Stimulated activated CD8-positive, alpha-beta memory T cell treated with anti-CD3 and anti-CD28 coated beads, Interleukin-12 subunit alpha, Interleukin-12 subunit beta, amount 100 ng/mL, for 1 hour (primary cell): ENCODE results near the gene PROSER2.

Experiments
- DNase-seq: peaks from one replicate; pipeline ENCODE4 v3.0.0-alpha.2; 2020; ENCODE audit warnings: low read depth

PROSER2 gene, protein sequence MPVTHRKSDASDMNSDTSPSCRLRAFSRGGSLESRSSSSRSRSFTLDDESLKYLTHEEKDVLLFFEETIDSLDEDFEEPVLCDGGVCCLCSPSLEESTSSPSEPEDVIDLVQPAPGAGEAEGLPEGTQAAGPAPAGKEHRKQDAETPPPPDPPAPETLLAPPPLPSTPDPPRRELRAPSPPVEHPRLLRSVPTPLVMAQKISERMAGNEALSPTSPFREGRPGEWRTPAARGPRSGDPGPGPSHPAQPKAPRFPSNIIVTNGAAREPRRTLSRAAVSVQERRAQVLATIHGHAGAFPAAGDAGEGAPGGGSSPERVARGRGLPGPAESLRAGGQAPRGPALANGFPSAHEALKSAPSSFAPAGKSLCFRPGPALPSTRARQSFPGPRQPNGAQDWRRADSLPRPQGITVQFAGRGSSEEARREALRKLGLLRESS

DNA sequence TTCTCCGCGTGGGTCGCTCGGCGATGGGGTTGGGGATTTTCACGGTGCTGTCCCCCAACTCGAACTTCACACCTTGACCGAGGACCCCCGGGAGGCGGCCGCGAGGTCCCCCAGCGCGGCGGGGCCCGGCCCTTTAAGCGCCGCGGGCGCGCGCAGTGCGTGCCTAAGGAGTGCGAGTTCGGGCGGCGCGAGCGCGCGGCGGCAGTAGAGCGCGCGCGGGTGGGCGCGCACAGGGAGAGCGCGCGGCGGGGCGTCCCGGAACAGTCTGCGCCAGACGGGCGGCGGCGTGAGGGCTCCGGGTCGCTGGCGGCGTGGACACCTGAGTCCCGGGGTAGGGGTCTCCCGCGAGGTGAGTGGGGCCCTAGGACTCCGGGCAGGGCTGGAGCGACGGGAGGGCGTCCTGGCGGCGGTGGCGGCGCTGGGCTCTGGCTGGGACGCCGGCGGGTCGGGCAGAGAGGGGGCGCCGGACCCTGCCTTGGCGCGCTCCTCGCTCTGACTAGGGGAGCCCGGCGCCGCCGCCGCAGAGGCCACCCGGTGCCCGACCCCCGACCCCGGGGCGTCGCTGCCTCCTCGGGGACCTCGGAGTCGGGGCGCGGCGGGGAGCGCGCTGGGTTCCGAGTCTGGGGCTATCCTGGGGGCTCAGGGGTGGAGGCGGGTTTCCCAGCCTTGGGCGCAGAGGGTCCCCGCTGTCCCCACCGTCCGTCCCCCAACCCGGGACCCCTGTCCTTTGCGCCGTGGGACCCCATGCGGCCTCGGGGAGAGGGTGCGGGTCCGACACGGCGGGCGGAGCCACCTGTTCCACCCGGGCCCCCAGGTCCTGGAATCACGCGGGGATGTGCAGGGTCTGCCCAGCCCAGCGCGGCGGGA lies at the start of gene PROSER2:
PROSER2 (plus strand) TSS at position 235 of the 867 bp plus-strand sequence. CDS start 28,722 bp downstream, outside the sequence.
- no peak for DNase-seq

DNA sequence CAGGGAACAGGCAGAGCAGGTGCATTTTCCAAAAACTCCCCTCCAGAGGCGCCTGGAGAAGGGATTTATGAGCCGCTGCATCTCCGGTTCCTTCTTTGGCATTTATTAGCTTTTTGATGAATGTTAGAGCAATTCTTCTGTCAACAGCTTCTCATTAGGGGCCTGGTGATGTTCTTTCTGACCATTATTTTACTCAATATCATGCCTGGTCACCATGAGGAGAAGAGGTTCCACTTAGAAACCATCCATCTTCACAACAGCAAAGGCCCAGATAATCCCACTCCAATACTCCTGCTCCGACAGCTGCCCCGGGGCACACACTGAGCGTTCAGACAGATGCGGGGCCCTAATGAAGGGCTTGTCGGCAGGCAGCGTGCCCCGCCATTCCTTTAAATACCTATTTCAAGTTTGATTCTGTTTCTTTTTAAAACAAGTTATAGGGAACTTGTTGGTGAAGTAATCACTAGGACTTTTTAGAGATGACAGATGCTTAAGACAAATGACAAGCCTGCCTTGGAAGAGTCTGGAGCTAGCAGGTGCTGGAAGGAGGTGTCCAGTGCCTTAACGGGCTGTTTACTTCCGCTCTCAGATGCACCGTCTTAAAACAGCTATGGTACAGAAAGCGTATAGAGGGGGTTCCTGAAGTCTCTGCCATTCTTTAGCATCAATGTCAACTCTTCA lies 49.3 kb upstream of the PROSER2 start:
- no peak for DNase-seq

DNA sequence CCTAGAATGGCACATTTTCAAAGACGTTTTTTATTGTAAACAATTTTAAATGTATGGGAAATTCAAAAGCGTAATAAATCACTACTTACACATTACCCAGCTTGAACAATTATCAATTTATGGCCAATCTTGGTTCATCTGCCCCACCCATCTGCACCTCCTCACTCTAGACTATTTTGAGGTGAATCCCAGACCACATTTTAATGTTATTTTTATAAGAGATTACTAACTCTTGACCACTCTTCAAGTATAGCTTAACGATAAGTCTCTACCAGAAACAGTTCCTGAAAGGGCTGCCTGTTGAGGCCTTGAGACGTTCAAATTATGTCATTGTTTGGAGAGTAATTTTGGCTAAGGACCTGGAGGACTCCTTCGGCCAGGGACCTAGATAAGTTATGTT lies 47.7 kb upstream of the PROSER2 start:
- DNase-seq: no peak

DNA sequence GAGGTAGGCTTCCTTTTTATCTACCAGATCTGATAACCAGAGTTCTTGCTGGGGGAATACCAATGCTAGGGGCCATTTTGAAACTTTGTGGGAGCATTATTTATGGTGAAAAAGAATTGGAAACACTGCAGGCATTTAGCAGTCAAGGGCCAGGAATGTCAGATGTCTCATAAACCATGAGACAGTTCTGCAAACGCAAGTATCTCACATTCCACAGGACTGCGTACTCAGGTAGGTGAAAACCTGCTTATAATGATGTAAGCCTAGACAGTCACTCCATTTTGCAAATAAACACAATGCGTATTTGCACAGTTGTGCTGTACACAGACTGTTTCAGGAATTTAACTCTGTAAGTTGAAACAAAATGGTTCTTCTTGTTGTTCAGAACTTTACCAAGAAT lies 47.1 kb upstream of the PROSER2 start:
- no peak for DNase-seq

DNA sequence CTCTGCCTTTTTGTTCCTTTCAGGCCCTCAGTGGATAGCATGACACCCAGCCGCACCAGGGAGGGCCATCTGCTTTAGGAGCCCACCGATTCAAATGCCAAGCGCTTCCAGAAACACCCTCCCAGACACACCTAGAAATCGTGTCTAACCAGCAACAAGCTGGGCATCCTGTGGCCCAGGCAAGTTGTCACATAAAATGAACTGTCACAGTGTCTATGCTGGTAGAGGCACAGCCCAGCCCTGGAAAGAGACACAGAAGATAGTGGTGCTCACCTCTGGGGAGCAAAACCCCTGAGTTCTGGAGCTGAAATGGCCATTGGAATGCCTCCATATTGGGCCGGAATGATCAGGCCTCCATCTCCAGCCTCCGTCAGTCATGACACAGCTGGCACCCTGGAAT lies 42.0 kb upstream of the PROSER2 start:
- DNase-seq: no peak

DNA sequence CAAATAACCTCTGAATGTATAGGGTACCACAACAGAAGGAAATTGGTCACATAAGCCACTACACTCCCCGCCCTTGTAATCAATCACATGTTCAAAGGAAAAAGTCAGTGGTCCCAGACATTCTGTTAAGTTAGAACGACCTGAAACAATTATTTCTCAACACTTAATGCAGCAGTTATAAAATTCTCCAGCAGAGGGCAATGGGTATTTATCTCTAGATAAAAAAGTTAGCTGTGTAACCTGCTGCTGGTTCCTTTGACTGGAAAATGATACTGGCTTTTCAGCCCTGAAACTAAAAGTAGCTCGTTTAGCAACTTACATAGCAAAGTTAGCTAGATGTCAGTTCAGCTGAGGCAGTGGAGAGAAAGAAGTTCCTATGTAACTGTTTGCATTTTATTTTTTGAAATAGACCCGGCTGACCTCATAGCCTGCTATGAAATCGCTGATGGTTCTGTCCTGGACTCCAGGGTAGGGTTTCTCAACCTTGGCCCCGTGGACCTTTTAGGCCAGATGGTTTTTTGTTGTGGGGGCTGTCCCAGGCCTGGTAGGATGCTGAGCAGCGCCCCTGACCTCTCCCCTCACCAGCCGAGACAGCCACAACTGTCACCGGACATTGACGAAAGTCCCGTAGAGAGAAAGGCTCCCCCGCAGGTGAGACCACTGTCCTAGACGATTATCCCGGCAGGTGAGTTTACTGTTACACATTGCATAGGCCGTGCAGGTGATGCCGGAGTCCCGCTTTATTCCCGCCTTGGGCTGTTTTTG lies 40.2 kb upstream of the PROSER2 start:
- DNase-seq: no peak

DNA sequence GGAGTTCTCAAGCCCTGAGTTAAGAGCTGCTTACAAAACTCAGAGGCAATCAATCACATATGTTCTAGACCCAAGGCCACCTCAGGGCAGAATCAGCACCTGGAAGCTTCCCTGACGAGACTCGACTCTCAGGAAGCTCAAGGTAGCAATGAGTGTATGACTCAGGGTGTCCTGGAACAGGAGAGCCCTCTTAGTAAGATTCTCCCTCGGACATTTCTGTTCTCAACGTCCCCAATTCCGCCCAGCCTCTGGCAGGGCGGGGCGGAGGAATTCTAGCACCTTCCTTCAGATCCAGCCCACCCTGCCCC lies 39.6 kb upstream of the PROSER2 start:
- DNase-seq: no peak

DNA sequence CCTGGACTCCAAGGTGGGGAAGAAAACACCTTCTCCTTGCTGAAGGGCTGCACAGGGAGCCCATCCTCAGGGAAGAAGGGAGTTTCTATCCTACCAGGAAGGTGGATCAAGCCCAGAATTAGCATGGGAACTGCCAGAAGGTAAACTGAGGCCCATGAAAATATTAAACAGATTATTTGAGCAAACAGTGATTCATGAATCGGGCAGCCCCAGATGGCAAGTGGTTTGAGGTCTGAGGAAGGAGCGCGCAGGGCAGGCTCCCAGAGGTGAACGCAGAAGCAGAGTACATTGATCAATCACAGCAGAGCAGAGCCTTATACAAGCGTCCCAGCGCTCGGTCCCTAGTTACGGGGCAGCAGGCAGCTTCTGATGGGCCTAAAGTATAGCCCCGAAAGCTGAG lies 35.8 kb upstream of the PROSER2 start:
- DNase-seq: no peak

DNA sequence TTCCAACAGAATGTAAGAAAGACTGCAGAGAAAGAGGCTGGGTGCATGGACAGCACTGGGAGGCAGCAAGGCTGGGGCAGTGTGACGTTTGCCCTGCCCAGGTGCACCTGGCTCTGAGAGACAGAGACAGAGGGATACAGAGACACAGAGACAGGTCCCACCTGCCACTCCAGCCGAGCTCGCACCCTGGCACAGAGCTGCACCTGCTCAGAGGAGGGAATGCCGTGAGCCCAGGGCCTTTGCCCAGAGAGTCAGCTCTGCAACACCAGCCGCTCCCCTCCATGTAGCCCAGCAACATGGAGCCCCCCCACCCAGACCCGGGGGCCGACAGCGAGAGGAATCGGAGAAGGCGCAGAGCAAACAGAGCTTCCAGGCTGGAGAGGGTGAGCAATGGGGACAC lies 35.3 kb upstream of the PROSER2 start:
- DNase-seq: no peak

DNA sequence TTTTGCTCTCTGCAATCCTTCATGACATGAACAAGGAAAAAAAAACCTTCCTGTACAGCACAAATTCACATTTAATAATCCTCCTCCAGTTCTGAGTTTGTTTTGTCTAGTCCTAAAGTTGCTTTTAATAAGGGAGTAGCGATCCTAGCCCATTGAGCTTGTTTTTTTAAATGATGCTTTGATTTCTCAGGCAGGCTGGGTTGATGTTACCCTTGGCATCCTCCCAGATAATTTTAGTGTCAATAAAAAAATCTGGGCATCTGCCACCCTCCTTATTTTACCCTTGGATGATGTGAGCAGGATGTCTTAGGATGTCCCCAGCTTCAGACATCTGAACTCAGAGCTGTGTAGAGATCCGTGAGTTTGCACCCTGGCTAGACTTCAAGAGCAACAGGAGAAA lies 33.9 kb upstream of the PROSER2 start:
- no peak for DNase-seq

DNA sequence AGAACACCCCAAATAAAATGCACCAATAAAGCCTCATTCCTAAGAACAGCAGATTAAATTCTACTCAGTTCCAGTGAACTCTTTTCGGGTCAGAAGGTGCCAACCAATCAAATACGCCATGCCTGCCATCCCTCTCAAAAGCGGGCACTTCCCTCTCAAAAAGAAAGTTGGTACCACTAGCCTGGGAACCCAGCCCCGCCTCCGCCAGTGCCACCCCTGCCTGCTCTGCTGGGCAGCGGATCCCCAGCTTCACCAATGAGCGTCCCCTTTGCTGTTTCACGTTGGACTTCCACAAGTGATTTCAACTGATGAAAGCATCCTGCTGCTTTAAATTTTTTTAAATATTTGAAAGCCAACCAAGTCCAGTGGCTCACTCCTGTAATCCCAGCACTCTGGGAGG lies 33.2 kb upstream of the PROSER2 start:
- DNase-seq: no peak

DNA sequence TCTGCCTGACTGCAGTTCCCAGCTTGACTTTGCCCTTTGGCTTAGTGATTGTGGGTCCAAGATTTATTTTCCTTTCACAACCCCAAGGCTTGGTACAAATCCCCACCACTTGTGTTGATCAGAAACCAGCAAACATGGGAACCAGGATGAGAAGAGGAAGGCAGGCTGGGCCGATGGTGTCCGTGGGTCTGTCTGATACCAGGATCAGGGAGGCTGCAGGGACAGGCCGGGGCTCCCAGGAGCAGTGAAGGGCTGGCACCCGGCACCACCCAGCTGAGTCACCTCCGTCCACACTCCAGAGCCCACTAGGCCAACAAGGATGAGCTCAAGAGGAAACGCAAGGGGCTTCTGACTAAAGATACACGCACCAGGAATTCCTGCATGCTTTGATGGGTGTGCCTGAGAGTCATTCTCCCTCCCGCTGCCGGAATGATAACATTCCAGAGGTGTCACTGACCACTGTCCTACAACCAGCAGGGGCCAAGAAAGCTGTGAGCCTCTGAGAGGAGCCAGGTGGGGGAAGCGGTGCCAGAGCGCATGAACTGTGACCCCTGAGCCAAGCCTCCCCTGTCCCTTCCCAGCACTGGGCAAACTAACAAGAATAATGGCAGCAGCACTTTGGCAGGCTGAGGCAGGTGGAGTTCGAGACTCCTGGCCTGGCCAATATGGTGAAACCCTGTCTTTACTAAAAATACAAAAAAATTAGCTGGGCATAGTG lies 29.2 kb upstream of the PROSER2 start:
- no peak for DNase-seq

DNA sequence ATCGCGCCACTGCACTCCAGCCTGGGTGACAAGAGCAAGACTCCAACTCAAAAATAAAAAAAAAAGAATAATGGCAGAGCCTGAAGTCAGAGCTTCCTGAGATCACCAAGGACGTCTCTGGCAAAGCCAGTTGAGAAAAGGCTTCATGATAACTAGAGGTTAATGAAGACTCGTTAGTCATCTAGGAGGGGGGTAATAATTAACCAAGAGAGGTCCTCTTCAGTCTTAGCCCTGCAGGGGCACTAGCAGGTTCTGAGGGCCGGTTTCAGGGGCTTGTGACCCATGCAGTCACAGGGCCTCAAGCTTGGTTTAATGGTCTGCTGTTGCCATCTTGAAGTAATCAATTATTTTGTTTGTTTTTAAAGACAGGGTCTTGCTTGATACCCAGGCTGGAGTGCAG lies 28.6 kb upstream of the PROSER2 start:
- no peak for DNase-seq

DNA sequence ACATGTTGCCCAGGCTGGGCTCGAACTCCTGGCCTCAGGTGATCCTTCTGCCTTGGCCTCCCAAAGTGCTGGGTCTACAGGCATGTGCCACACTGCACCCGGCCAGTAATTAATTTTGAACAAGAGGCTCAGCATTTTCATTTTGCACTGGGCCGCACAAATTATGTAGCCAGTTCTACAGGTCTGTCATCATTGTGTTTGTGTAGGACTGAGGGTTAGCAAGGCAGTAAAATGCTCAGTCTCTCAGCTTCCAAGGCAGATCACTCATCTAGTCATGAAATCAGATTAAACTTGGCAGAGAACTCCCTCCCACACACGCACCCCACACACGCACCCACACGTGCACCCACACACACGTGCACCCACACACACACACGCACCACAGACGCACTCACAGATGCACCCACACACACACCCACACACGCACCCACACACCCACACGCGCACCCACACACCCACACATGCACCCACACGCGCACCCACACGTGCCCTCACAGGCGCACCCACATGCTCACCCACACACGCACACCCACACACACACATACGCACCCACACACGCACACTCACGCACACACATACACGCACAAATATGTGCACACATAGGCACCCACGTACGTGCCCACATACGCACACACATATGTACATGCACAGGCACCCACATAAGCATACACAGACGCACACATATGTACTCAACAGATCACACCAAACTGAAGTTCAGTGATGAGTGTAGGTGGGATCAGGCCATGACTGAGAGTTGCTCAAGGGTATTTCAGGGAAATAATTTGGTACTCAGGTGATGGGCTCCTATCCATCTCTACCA lies 27.8 kb upstream of the PROSER2 start:
- DNase-seq: no peak

DNA sequence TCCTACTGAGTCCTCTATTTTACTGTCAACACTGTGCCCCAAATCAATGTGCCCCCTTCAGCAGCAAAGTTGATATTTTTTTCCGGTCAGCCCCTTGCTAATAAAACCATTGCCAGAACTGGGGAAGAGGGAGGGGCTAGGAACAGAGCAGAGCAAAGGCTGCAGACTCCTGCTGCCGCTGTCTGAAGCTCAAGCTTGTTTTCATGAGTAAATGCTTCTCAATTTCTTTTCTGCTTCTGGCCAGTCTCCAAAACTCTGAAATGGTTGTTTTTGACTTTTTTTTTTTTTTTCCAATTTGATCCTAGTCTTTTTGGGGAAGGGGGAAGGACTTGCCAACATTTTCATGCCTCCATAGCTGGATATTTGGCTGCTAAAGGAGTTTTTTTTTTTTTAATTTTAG lies 26.7 kb upstream of the PROSER2 start:
- no peak for DNase-seq

DNA sequence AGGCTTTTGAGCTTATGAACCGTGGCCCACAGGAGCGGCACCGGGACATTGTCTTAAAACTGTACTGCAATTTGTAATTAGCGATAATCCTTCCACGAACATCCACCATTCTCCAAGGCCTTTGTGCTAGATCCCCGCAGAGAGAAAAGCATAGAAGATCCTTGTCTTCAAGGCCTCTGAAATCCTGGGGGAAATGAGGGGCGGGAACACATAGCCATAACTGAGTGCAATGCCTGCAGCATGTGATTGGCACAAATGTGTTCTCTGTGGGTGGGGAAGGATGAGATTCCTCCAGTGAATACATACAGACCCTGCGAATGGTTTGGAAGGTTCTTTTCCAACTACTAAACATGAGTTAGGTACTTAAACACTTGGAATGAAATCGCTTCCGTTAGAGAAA lies 25.9 kb upstream of the PROSER2 start:
- DNase-seq: no peak

DNA sequence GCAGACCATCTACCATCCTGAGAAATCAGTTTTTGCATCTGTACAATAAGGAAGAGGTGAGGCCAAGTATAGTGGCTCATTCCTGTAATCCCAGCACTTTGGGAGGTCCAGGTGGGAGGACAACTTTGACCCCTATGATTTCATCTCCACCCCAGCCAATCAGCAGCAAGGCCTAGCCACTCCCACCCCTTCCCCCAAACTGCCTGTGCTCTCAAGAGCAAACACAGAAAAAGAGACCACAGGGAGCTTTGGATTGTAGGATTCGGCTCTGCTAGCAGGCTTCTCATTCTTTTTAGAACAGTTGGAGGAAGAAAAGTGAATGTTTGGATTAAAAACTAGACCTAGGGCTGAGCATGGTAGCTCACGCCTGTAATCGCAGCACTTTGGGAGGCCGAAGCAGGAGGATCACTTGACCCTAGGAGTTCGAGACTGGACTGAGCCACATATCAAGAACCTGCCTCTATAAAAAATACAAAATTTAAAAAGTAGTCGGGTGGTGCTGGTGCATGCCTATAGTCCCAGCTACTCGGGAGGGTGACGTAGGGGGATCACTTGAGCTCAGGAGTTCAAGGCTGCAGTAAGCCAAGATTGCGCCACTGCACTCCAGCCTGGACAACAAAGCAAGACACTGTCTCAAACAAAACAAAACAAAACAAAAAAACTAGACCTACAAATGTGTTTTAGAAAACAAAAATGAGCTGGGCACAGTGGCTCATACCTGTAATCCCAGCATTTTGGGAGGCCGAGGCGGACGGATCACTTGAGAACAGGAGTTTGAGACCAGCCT lies 25.1 kb upstream of the PROSER2 start:
- DNase-seq: no peak

DNA sequence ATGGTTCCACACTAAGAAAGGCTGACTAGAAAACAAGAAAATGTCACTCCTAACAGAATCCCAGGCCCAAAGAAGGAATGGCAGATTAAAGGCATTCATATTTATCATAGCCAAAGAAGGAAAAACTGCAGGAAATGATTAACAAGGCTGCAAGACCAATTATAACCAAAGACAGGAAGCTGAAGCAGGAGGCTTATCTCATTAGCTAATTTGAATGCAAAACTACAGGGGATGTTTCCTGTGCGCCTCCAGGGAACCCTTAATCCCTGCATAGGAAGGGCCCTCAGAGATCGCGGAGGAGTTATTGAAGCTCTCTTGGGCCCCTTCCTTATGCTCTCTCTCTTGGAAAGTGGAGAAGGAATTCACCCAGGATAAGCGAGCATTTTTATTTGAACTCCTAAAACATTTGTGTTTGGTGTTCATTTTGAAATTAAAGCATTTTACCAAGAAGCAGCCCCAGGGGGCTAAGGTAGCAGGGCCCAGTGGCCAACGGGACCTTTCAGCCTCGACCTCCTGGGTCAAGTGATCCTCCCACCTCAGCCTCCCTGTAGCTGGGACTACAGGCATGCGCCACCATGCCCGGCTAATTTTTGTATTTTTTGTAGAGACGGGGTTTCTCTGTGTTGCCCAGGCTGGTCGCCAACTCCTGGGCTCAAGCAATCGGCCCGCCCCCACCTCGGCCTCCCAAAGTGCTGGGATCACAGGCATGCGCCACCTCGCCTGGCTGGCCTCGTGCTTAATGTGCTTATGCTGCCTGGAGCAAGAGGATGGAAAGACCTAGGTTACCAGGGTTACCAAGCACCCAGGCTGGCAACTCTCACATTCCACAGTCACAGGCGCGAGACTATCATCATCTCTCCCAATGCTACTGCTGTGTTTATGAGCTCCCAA lies 24.1 kb upstream of the PROSER2 start:
- DNase-seq: no peak

DNA sequence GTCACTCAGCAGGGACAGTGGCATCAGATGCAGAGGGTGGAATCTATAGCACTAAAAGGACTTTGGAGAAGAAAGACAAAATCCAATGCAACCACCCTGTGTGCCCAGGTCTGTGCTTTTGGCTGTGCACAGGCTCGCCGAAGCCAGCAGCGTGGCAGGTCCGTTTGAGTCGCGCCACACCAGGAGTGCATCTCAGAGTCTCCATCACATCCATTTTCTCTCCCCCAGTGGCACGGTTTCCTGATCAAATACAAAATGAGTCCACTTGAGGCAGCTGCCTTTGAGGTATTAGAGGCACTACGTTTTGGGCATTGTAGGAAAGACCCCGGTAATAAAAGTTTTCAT lies 23.4 kb upstream of the PROSER2 start:
- no peak for DNase-seq
